A549 (cell line): Measurements from ENCODE around the gene VAMP7. TPM values are rescaled to one million over a fixed set of nuclear protein-coding genes. Genes with fewer than 3 reads are reported as not detected.
A peak's percentile ranks its signal among the peaks of the same experiment; 100 is the strongest.

ENCODE experiments used
- ATAC-seq, 2 experiments: fragments of 200-7000 bp in 1 of 2; fragments of >200 bp in 1 of 2; cut with Nextera tagmentation in 1 of 2; cut with Tn5 transposase in 1 of 2; 3 replicates each; pipeline versions ENCODE4 v1.8.0 to v1.9.1; 2018 to 2020; ENCODE audit warnings: mild to moderate bottlenecking in 1 of 2, moderate library complexity in 1 of 2
- CTCF ChIA-PET: fragments of 300-600 bp; sonication (Branson Sonifier 250); formaldehyde crosslinking; extraction: SDS; loops from one replicate; lab custom pipeline; 2021; ENCODE audit warnings: antibody characterized with exemption, inconsistent platforms; lab: Yijun Ruan, JAX
- POLR2A ChIA-PET: fragments of 350-600 bp; formaldehyde crosslinking; extraction: SDS; loops from one replicate; lab custom pipeline; 2021; ENCODE audit warnings: antibody characterized with exemption, inconsistent platforms; lab: Yijun Ruan, JAX
- DNase-seq, 2 experiments: peaks; one replicate each; pipeline versions ENCODE4 v3.0.0 to v3.0.0-alpha.2; 2011 to 2016; ENCODE audit warnings: low read depth in 1 of 2, low spot score in 1 of 2
- FAIRE-seq: peaks from 2 replicates; lab custom pipeline; 2011; peaks lifted over from hg19 to GRCh38; lab: Jason Lieb, UNC
- H3K27ac ChIP-seq, 2 experiments: fragments of >200 bp; sonication (Bioruptor Twin); formaldehyde crosslinking; 3 replicates each; pipeline ENCODE4 v1.5.1; 2016 to 2017
- H3K4me1 ChIP-seq: fragments of >200 bp; sonication (Bioruptor Twin); formaldehyde crosslinking; 3 replicates; pipeline ENCODE4 v1.6.1; 2016
- H3K4me2 ChIP-seq: fragments of >200 bp; sonication (Bioruptor Twin); formaldehyde crosslinking; 3 replicates; pipeline ENCODE4 v1.6.1; 2016
- H3K4me3 ChIP-seq: fragments of >200 bp; sonication (Bioruptor Twin); formaldehyde crosslinking; 3 replicates; pipeline ENCODE4 v1.5.1; 2016
- H3K9me3 ChIP-seq: fragments of >200 bp; sonication (Bioruptor Twin); formaldehyde crosslinking; 3 replicates; pipeline ENCODE4 v1.6.1; 2016
- CBX2 ChIP-seq: fragments of 200-600 bp; sonication (generic); IDR thresholded peaks from 2 replicates; pipeline ENCODE4 v1.6.1; 2016; ENCODE audit warnings: low read depth, mild to moderate bottlenecking, borderline replicate concordance
- CHD2 ChIP-seq: fragments of 150-350 bp; IDR thresholded peaks from 2 replicates; pipeline ENCODE4 v1.6.1; 2014; ENCODE audit warnings: low read length; ENCODE audit not compliant: partially characterized antibody
- CHD4 ChIP-seq: fragments of 200-600 bp; sonication (generic); IDR thresholded peaks from 2 replicates; pipeline ENCODE4 v1.6.1; 2016; ENCODE audit warnings: antibody characterized with exemption, mild to moderate bottlenecking, borderline replicate concordance
- EHF ChIP-seq: fragments of 250-450 bp; sonication (Bioruptor Pico); IDR thresholded peaks from 2 replicates; pipeline ENCODE4 v1.5.0; 2020; ENCODE audit warnings: mild to moderate bottlenecking
- FOSB ChIP-seq: fragments of 250-450 bp; sonication (Bioruptor Pico); IDR thresholded peaks from 2 replicates; pipeline ENCODE4 v1.5.0; 2020; ENCODE audit warnings: mild to moderate bottlenecking, moderate library complexity
- FOSL2 ChIP-seq, 2 experiments: fragments of 450-650 bp in 1 of 2; fragments of >200 bp in 1 of 2; sonication (Bioruptor Twin) in 1 of 2; formaldehyde crosslinking; IDR thresholded peaks; 2 replicates each; pipeline versions ENCODE4 v1.5.0 to v1.6.1; 2016 to 2020; ENCODE audit warnings: mild to moderate bottlenecking in 1 of 2, moderate library complexity in 1 of 2
- HOXB13 ChIP-seq: fragments of 250-450 bp; sonication (Bioruptor Pico); IDR thresholded peaks from 2 replicates; pipeline ENCODE4 v1.5.0; 2020; ENCODE audit warnings: low read depth, mild to moderate bottlenecking, moderate library complexity
- JUN ChIP-seq, 2 experiments: fragments of >200 bp; sonication (Bioruptor Twin); formaldehyde crosslinking; IDR thresholded peaks; 2 replicates in 1 of 2; 3 replicates in 1 of 2; pipeline ENCODE4 v1.6.1; 2016 to 2017
- KDM1A ChIP-seq: fragments of 200-600 bp; sonication (generic); IDR thresholded peaks from 2 replicates; pipeline ENCODE4 v1.6.1; 2016; ENCODE audit warnings: low read depth, mild to moderate bottlenecking
- MAZ ChIP-seq: fragments of 150-350 bp; IDR thresholded peaks from 2 replicates; pipeline ENCODE4 v1.6.1; 2014; ENCODE audit warnings: antibody characterized with exemption, low read depth, low read length, borderline replicate concordance
- MYC ChIP-seq: IDR thresholded peaks from 2 replicates; pipeline ENCODE4 v1.6.1; 2012; ENCODE audit warnings: mild to moderate bottlenecking, inconsistent platforms, low read length, improper control_type of control experiment, borderline replicate concordance
- NFE2L2 ChIP-seq: fragments of 150-350 bp; conservative IDR thresholded peaks from 2 replicates; pipeline ENCODE4 v1.6.1; 2014; ENCODE audit warnings: low read length
- RAD21 ChIP-seq, 2 experiments: fragments of >200 bp in 1 of 2; sonication (Bioruptor Twin) in 1 of 2; formaldehyde crosslinking in 1 of 2; IDR thresholded peaks in 1 of 2; conservative IDR thresholded peaks in 1 of 2; 2 replicates in 1 of 2; 3 replicates in 1 of 2; pipeline ENCODE4 v1.6.1; 2012 to 2018; ENCODE audit warnings: inconsistent platforms in 1 of 2
- RCOR1 ChIP-seq: fragments of 150-350 bp; IDR thresholded peaks from 2 replicates; pipeline ENCODE4 v1.6.1; 2014; ENCODE audit warnings: antibody characterized with exemption, low read length, low read depth
- SMC3 ChIP-seq: fragments of >200 bp; sonication (Bioruptor Twin); formaldehyde crosslinking; IDR thresholded peaks from 3 replicates; pipeline ENCODE4 v1.6.1; 2018; ENCODE audit warnings: inconsistent platforms
- TP53 ChIP-seq: fragments of 250-450 bp; sonication (Bioruptor Pico); IDR thresholded peaks from 2 replicates; pipeline ENCODE4 v1.5.0; 2021; ENCODE audit warnings: mild to moderate bottlenecking, moderate library complexity
- ZC3H11A ChIP-seq: fragments of 450-650 bp; IDR thresholded peaks from 2 replicates; pipeline ENCODE4 v1.6.1; 2014; ENCODE audit warnings: antibody characterized with exemption, mild to moderate bottlenecking
- ZFP36 ChIP-seq: fragments of 450-650 bp; IDR thresholded peaks from 2 replicates; pipeline ENCODE4 v1.6.1; 2014; ENCODE audit warnings: borderline replicate concordance; ENCODE audit not compliant: partially characterized antibody
- ZSCAN20 ChIP-seq: fragments of 250-450 bp; sonication (Bioruptor Pico); IDR thresholded peaks from 2 replicates; pipeline ENCODE4 v1.8.0; 2022; ENCODE audit warnings: mild to moderate bottlenecking, moderate library complexity
- WGBS: methylation state at CpG from one replicate; pipeline ENCODE4 v1.1.6; 2017; ENCODE audit errors: missing lambda C conversion rate; 5-methylcytosine and 5-hydroxymethylcytosine counted together
- polyA plus RNA-seq, 4 experiments: library from polyadenylated mRNA; depleted of rRNA in 3 of 4; stranded (reverse); fragments of >200 nt; fragmentation: RNase III in 1 of 4; extraction: RNeasy Plus Mini Kit Qiagen cat#74134 plus additional on column Dnase treatment in 1 of 4; gene quantifications; 2 replicates in 3 of 4; 3 replicates in 1 of 4; pipeline ENCODE4 v1.2.3, GENCODE V29; 2011 to 2017
- TF ChIP-seq, protein P1 (sequence below): fragments of >200 bp; sonication (Bioruptor Twin); formaldehyde crosslinking; IDR thresholded peaks from 3 replicates; pipeline ENCODE4 v1.5.1; 2016
- TF ChIP-seq, protein P2 (sequence below): fragments of 250-450 bp; sonication (Bioruptor Pico); IDR thresholded peaks from 2 replicates; pipeline ENCODE4 v1.5.0; 2020; ENCODE audit warnings: low read depth, mild to moderate bottlenecking, moderate library complexity
- TF ChIP-seq, protein P3 (sequence below): fragments of 450-650 bp; IDR thresholded peaks from 2 replicates; pipeline ENCODE4 v1.6.1; 2014; ENCODE audit warnings: antibody characterized with exemption
- TF ChIP-seq, protein P4 (sequence below): fragments of 250-450 bp; sonication (Bioruptor Pico); IDR thresholded peaks from 2 replicates; pipeline ENCODE4 v1.5.0; 2021; ENCODE audit warnings: mild to moderate bottlenecking, moderate library complexity, borderline replicate concordance
- TF ChIP-seq, protein P5 (sequence below): IDR thresholded peaks from 2 replicates; pipeline ENCODE4 v1.6.1; 2012
- TF ChIP-seq, protein P6 (sequence below): fragments of >200 bp; sonication (Bioruptor Twin); formaldehyde crosslinking; IDR thresholded peaks from 2 replicates; pipeline ENCODE4 v1.6.1; 2016

VAMP7 gene
- polyA plus RNA-seq, 2 of the 4 experiments (the other 2 are of a cell fraction) = 35.4 to 53.7 TPM

DNA sequence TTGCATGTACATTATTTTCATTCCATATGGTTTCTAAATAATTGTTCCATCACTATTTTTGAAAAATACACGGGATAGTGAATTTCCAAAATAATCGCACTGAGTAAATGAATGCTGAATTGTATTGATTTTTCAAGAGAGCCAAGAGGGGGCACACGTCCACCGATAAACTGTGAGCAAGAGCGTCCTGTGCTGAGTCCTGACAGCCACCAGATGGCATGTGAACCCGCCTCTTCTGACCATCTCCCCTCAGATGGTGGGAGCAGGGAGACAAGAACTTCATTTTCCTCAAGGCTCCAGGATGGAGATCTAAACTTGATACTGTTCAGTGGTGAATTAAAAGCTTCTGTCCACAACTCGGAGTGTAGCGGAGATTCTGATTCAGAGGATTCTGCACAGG is 85.7 kb downstream of the VAMP7 start:
- Histone ChIP-seq H3K4me2 (no peak overlapping the region), H3K4me1 (no peaks in the 10 kb centered on the region), H3K27ac (no peak overlapping the region), H3K4me3 (no peak overlapping the region), H3K9me3 (peaks cover 17% of the 10 kb centered on the region)
- DNase-seq = peak; percentile 22 to 79
- ChIA-PET POLR2A (no interaction called here), CTCF (no interaction called here)
- WGBS = 16% methylated on average over 8 of the region's 8 CpGs
- TF ChIP-seq, protein P1, sequence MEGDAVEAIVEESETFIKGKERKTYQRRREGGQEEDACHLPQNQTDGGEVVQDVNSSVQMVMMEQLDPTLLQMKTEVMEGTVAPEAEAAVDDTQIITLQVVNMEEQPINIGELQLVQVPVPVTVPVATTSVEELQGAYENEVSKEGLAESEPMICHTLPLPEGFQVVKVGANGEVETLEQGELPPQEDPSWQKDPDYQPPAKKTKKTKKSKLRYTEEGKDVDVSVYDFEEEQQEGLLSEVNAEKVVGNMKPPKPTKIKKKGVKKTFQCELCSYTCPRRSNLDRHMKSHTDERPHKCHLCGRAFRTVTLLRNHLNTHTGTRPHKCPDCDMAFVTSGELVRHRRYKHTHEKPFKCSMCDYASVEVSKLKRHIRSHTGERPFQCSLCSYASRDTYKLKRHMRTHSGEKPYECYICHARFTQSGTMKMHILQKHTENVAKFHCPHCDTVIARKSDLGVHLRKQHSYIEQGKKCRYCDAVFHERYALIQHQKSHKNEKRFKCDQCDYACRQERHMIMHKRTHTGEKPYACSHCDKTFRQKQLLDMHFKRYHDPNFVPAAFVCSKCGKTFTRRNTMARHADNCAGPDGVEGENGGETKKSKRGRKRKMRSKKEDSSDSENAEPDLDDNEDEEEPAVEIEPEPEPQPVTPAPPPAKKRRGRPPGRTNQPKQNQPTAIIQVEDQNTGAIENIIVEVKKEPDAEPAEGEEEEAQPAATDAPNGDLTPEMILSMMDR = peak; percentile 61
- TF ChIP-seq, protein P2, sequence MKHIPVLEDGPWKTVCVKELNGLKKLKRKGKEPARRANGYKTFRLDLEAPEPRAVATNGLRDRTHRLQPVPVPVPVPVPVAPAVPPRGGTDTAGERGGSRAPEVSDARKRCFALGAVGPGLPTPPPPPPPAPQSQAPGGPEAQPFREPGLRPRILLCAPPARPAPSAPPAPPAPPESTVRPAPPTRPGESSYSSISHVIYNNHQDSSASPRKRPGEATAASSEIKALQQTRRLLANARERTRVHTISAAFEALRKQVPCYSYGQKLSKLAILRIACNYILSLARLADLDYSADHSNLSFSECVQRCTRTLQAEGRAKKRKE (CRISPR knock-in tag) = no peak
- TF ChIP-seq FOSL2 (IDR thresholded peaks at IDR 0.05) (no peak), FOSL2 (CRISPR knock-in tag; IDR thresholded peaks at IDR 0.05) (no peak), NFE2L2 (no peak), SMC3 (peak; percentile 57), TP53 (no peak), FOSB (no peak), EHF (CRISPR knock-in tag) (no peak), ZC3H11A (no peak), MYC (no peak), RCOR1 (no peak), CHD2 (no peak), HOXB13 (CRISPR knock-in tag) (no peak), ZFP36 (no peak), RAD21 (conservative IDR thresholded peaks at IDR 0.05 in 1 of 2, IDR thresholded peaks at IDR 0.05 in 1 of 2) (peak; percentile 62 to 74), CHD4 (no peak), CBX2 (no peak), ZSCAN20 (CRISPR knock-in tag) (no peak), JUN (IDR thresholded peaks at IDR 0.05) (no peak), KDM1A (no peak), MAZ (no peak)
- TF ChIP-seq, protein P3, sequence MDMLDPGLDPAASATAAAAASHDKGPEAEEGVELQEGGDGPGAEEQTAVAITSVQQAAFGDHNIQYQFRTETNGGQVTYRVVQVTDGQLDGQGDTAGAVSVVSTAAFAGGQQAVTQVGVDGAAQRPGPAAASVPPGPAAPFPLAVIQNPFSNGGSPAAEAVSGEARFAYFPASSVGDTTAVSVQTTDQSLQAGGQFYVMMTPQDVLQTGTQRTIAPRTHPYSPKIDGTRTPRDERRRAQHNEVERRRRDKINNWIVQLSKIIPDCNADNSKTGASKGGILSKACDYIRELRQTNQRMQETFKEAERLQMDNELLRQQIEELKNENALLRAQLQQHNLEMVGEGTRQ = no peak
- TF ChIP-seq, protein P4, sequence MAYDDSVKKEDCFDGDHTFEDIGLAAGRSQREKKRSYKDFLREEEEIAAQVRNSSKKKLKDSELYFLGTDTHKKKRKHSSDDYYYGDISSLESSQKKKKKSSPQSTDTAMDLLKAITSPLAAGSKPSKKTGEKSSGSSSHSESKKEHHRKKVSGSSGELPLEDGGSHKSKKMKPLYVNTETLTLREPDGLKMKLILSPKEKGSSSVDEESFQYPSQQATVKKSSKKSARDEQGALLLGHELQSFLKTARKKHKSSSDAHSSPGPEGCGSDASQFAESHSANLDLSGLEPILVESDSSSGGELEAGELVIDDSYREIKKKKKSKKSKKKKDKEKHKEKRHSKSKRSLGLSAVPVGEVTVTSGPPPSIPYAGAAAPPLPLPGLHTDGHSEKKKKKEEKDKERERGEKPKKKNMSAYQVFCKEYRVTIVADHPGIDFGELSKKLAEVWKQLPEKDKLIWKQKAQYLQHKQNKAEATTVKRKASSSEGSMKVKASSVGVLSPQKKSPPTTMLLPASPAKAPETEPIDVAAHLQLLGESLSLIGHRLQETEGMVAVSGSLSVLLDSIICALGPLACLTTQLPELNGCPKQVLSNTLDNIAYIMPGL (CRISPR knock-in tag) = no peak
- TF ChIP-seq, protein P5, sequence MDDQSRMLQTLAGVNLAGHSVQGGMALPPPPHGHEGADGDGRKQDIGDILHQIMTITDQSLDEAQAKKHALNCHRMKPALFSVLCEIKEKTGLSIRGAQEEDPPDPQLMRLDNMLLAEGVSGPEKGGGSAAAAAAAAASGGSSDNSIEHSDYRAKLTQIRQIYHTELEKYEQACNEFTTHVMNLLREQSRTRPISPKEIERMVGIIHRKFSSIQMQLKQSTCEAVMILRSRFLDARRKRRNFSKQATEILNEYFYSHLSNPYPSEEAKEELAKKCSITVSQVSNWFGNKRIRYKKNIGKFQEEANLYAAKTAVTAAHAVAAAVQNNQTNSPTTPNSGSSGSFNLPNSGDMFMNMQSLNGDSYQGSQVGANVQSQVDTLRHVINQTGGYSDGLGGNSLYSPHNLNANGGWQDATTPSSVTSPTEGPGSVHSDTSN = no peak
- TF ChIP-seq, protein P6, sequence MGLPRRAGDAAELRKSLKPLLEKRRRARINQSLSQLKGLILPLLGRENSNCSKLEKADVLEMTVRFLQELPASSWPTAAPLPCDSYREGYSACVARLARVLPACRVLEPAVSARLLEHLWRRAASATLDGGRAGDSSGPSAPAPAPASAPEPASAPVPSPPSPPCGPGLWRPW = no peak
- ATAC-seq = peak; percentile 82 to 92; a peak in 5 of 6 replicates
- FAIRE-seq = no peak
